Right atrium auricular region (tissue), 2 donors: ENCODE measurements around the gene RCC2. TPM values are rescaled to one million over a fixed set of nuclear protein-coding genes. Genes with fewer than 3 reads are reported as not detected.

Source experiments
- DNase-seq: peaks from one replicate; pipeline ENCODE4 v3.0.0-alpha.2; 2019; ENCODE audit warnings: low spot score
- H3K27ac ChIP-seq, 2 donors: fragments of 200-600 bp; sonication (generic); 1 replicate in 1 of 2; 2 replicates in 1 of 2; pipeline ENCODE4 v1.5.1; 2016 to 2019
- H3K27me3 ChIP-seq, 2 donors: fragments of 200-600 bp; sonication (generic); one replicate each; pipeline versions ENCODE4 v1.5.1 to v1.6.0; 2017 to 2019
- H3K36me3 ChIP-seq: fragments of 200-600 bp; sonication (generic); one replicate; pipeline ENCODE4 v1.5.1; 2016
- H3K4me1 ChIP-seq, 2 donors: fragments of 200-600 bp; sonication (generic); one replicate each; pipeline versions ENCODE4 v1.5.1 to v1.6.0; 2017 to 2019
- H3K4me3 ChIP-seq, 2 donors: fragments of 200-600 bp; sonication (generic); 1 replicate in 1 of 2; 2 replicates in 1 of 2; pipeline ENCODE4 v1.5.1; 2017 to 2019; ENCODE audit warnings: mild to moderate bottlenecking in 1 of 2, moderate library complexity in 1 of 2
- H3K9me3 ChIP-seq, 2 donors: fragments of 200-600 bp; sonication (generic); one replicate each; pipeline ENCODE4 v1.5.1; 2019
- CTCF ChIP-seq, 2 donors: fragments of 200-600 bp; sonication (generic); IDR thresholded peaks; one replicate each; pipeline ENCODE4 v1.5.1; 2019; ENCODE audit warnings: antibody characterized with exemption in 2 of 2
- total RNA-seq, 2 donors: library from RNA; depleted of rRNA; stranded (reverse); fragments of >200 nt; gene quantifications; one replicate each; pipeline ENCODE4 v1.1.0, GENCODE V29; 2016

The RCC2 gene
- total RNA-seq, 2 donors from 2014 or later, result 9.1 to 11.2 TPM

DNA sequence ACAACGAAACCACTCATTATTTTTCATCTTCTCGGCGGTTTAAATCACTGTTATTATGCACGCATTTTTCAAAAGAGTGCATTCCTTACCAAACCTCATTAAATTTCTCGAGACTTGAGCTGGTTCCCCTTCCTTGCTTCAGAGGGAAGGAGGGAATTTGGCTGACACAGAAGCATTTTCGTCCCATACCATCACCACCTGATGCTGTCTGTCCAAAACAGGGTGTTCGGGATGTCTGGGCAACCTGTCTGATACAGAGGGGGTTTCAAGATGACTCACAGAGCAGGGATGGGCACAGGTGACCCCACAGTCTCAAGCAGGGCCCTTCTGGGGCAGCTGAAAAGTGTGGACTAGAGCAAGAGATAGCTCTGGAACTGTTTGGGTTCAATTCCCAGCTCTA is 12.3 kb upstream of the RCC2 start:
- Histone ChIP-seq H3K27me3 (no peaks in the 10 kb centered on the region), H3K4me3 (no peak overlapping the region), H3K36me3 (no peaks in the 10 kb centered on the region), H3K4me1 (no peaks in the 10 kb centered on the region), H3K27ac (no peak overlapping the region), H3K9me3 (no peaks in the 10 kb centered on the region)
- TF ChIP-seq CTCF (IDR thresholded peaks at IDR 0.05), result no peak
- no peak for DNase-seq

GRCh38 chr1:17447501-17447992 is 8.1 kb upstream of the RCC2 start:
- H3K27ac ChIP-seq, result no peak overlapping the region
- no peak overlapping the region for H3K4me3 ChIP-seq
- no peaks in the 10 kb centered on the region for H3K27me3 ChIP-seq
- H3K4me1 ChIP-seq, result no peaks in the 10 kb centered on the region
- no peaks in the 10 kb centered on the region for H3K9me3 ChIP-seq
- no peaks in the 10 kb centered on the region for H3K36me3 ChIP-seq
- no peak for DNase-seq
- TF ChIP-seq CTCF (IDR thresholded peaks at IDR 0.05), result no peak

- Histone ChIP-seq H3K9me3 (no peaks in the 10 kb centered on the region), H3K4me3 (no peak overlapping the region), H3K4me1 (peaks cover 0 to 10% of the 10 kb centered on the region in 2 donors), H3K36me3 (no peaks in the 10 kb centered on the region), H3K27ac (no peak overlapping the region), H3K27me3 (no peaks in the 10 kb centered on the region)
- TF ChIP-seq CTCF (IDR thresholded peaks at IDR 0.05), result no peak
- DNase-seq, result no peak
These were observed 3.4 kb upstream of the RCC2 start for GRCh38 chr1:17442841-17443240.

- no peaks in the 10 kb centered on the region for H3K36me3 ChIP-seq
- TF ChIP-seq CTCF (IDR thresholded peaks at IDR 0.05), result no peak
- H3K9me3 ChIP-seq, result no peaks in the 10 kb centered on the region
- H3K4me3 ChIP-seq, result no peak overlapping the region
- H3K4me1 ChIP-seq, result peaks cover 0 to 14% of the 10 kb centered on the region in 2 donors
- no peaks in the 10 kb centered on the region for H3K27me3 ChIP-seq
- DNase-seq, result no peak
- H3K27ac ChIP-seq, result no peak overlapping the region
These were observed 2.5 kb upstream of the RCC2 start for GRCh38 chr1:17441993-17442357.

- DNase-seq, result no peak
- Histone ChIP-seq H3K4me3 (no peak overlapping the region), H3K9me3 (no peaks in the 10 kb centered on the region), H3K4me1 (peaks cover 0 to 20% of the 10 kb centered on the region in 2 donors), H3K27ac (no peak overlapping the region), H3K27me3 (no peaks in the 10 kb centered on the region), H3K36me3 (no peaks in the 10 kb centered on the region)
- no peak for TF ChIP-seq CTCF (IDR thresholded peaks at IDR 0.05)
These were observed 2.0 kb upstream of the RCC2 start for GRCh38 chr1:17441265-17441992.

GRCh38 chr1:17440827-17441168 is 1.3 kb upstream of the RCC2 start:
- H3K4me1 ChIP-seq, result peaks cover 0 to 26% of the 10 kb centered on the region in 2 donors

More at GRCh38 chr1:17440827-17441168, 1.3 kb upstream of the RCC2 start:
- Histone ChIP-seq H3K4me3 (no peak overlapping the region), H3K36me3 (no peaks in the 10 kb centered on the region), H3K9me3 (no peaks in the 10 kb centered on the region), H3K27ac (no peak overlapping the region), H3K27me3 (no peaks in the 10 kb centered on the region)
- DNase-seq, result no peak
- no peak for TF ChIP-seq CTCF (IDR thresholded peaks at IDR 0.05)
